ENCODE results near the gene AFG3L2. TPM values are rescaled to one million over a fixed set of nuclear protein-coding genes. Genes with fewer than 3 reads are reported as not detected.

Gene AFG3L2
- total and polyA plus RNA-seq, 8 donors: 21.7 to 144 (median 44.0) TPM

- intact Hi-C loops (cut with DNase I; ENCODE audit: low total_unique reads): no loop called here
- Histone ChIP-seq H3K27ac (no peak overlapping the region), H3K4me3 (no peak overlapping the region), H3K9me3 (no peaks in the 10 kb centered on the region), H3K4me1 (no peaks in the 10 kb centered on the region), H3K27me3 (peaks cover 0 to 16% (median 0%) of the 10 kb centered on the region in 3 donors), H3K36me3 (no peaks in the 10 kb centered on the region)
- WGBS, 5 donors: 83 to 87% (median 86%) methylated on average over 6 of the region's 6 CpGs
- TF ChIP-seq CTCF (IDR thresholded peaks at IDR 0.05) (no peak), POLR2A (IDR thresholded peaks at IDR 0.05) (no peak), EP300 (IDR thresholded peaks at IDR 0.05) (no peak), POLR2AphosphoS5 (IDR thresholded peaks at IDR 0.05) (no peak)
- DNase-seq: no peak
Measured at GRCh38 chr18:12397793-12398192, 20.8 kb upstream of the AFG3L2 start.

- intact Hi-C loops (cut with DNase I; ENCODE audit: low total_unique reads): no loop called here
- DNase-seq: no peak
Measured at GRCh38 chr18:12397254-12397653, 20.2 kb upstream of the AFG3L2 start.

GRCh38 chr18:12394428-12394827 lies 17.4 kb upstream of the AFG3L2 start:
- H3K27me3 ChIP-seq: peaks cover 0 to 5% (median 0%) of the 10 kb centered on the region in 3 donors
- intact Hi-C loops (cut with DNase I; ENCODE audit: low total_unique reads): loop anchor here (5.0 kb wide), 1 partner anchor 268 kb away; no protein-coding TSS in a partner anchor
- no peaks in the 10 kb centered on the region for H3K4me1 ChIP-seq
- TF ChIP-seq CTCF (IDR thresholded peaks at IDR 0.05) (peak in 4 of 7 experiments; percentile 13 to 37 (median 21)), POLR2AphosphoS5 (IDR thresholded peaks at IDR 0.05) (no peak), POLR2A (IDR thresholded peaks at IDR 0.05) (no peak), EP300 (IDR thresholded peaks at IDR 0.05) (no peak)
- no peaks in the 10 kb centered on the region for H3K9me3 ChIP-seq
- 45 to 60% (median 49%) methylated on average over 8 of the region's 8 CpGs for WGBS, 5 donors
- no peak for DNase-seq
- H3K27ac ChIP-seq: no peak overlapping the region
- no peak overlapping the region for H3K4me3 ChIP-seq
- H3K36me3 ChIP-seq: no peaks in the 10 kb centered on the region

More at GRCh38 chr18:12397254-12397653, 20.2 kb upstream of the AFG3L2 start:
- TF ChIP-seq EP300 (IDR thresholded peaks at IDR 0.05) (no peak), CTCF (IDR thresholded peaks at IDR 0.05) (no peak)
- H3K27me3 ChIP-seq: peaks cover 0 to 16% (median 0%) of the 10 kb centered on the region in 3 donors
- no peaks in the 10 kb centered on the region for H3K9me3 ChIP-seq
- H3K4me3 ChIP-seq: no peak overlapping the region
- no peaks in the 10 kb centered on the region for H3K4me1 ChIP-seq
- H3K36me3 ChIP-seq: no peaks in the 10 kb centered on the region
- WGBS, 5 donors: 87 to 93% (median 89%) methylated on average over 9 of the region's 9 CpGs
- no peak overlapping the region for H3K27ac ChIP-seq

GRCh38 chr18:12393998-12394397 lies 17.0 kb upstream of the AFG3L2 start:
- TF ChIP-seq POLR2AphosphoS5 (IDR thresholded peaks at IDR 0.05) (no peak), POLR2A (IDR thresholded peaks at IDR 0.05) (no peak), CTCF (IDR thresholded peaks at IDR 0.05) (no peak), EP300 (IDR thresholded peaks at IDR 0.05) (no peak)
- Histone ChIP-seq H3K27me3 (peaks cover 0 to under 1% (median 0%) of the 10 kb centered on the region in 3 donors), H3K4me3 (no peak overlapping the region), H3K36me3 (no peaks in the 10 kb centered on the region), H3K9me3 (no peaks in the 10 kb centered on the region), H3K4me1 (no peaks in the 10 kb centered on the region), H3K27ac (no peak overlapping the region)
- DNase-seq: no peak
- 59 to 73% (median 60%) methylated on average over 6 of the region's 6 CpGs for WGBS, 5 donors
- intact Hi-C loops (cut with DNase I; ENCODE audit: low total_unique reads): loop anchor here (5.0 kb wide), 1 partner anchor 268 kb away; no protein-coding TSS in a partner anchor
